ENCODE data around the gene SPDYE6.

Gene SPDYE6

GRCh38 chr7:102317231-102318059 lies 38.8 kb downstream of the SPDYE6 start:
- Histone ChIP-seq H3K27me3 (peaks cover 0 to 23% of the 10 kb centered on the region in 2 donors), H3K36me3 (peaks cover 0 to 20% (median 11%) of the 10 kb centered on the region in 3 donors), H3K4me3 (no peak overlapping the region), H3K4me1 (no peaks in the 10 kb centered on the region), H3K27ac (no peak overlapping the region), H3K9me3 (no peaks in the 10 kb centered on the region)
- intact Hi-C loops (cut with DNase I; ENCODE audit: low total_unique reads): no loop called here
- no peak for DNase-seq
- no peak for TF ChIP-seq CTCF (IDR thresholded peaks at IDR 0.05)

GRCh38 chr7:102313997-102314780 lies 42.1 kb downstream of the SPDYE6 start:
- Histone ChIP-seq H3K9me3 (no peaks in the 10 kb centered on the region), H3K4me3 (no peak overlapping the region), H3K36me3 (peaks cover 0 to 25% (median 11%) of the 10 kb centered on the region in 3 donors), H3K27me3 (no peaks in the 10 kb centered on the region), H3K27ac (no peak overlapping the region), H3K4me1 (no peaks in the 10 kb centered on the region)
- no peak for DNase-seq
- intact Hi-C loops (cut with DNase I; ENCODE audit: low total_unique reads): no loop called here
- no peak for TF ChIP-seq CTCF (IDR thresholded peaks at IDR 0.05)

GRCh38 chr7:102312317-102312716 lies 43.9 kb downstream of the SPDYE6 start:
- intact Hi-C loops (cut with DNase I; ENCODE audit: low total_unique reads): no loop called here
- H3K4me3 ChIP-seq: no peak overlapping the region
- peaks cover 0 to 14% (median 11%) of the 10 kb centered on the region in 3 donors for H3K36me3 ChIP-seq
- no peaks in the 10 kb centered on the region for H3K27me3 ChIP-seq
- H3K4me1 ChIP-seq: no peaks in the 10 kb centered on the region
- DNase-seq: no peak
- no peak for TF ChIP-seq CTCF (IDR thresholded peaks at IDR 0.05)
- no peaks in the 10 kb centered on the region for H3K9me3 ChIP-seq
- no peak overlapping the region for H3K27ac ChIP-seq

GRCh38 chr7:102310414-102310815 lies 45.8 kb downstream of the SPDYE6 start:
- peaks cover 0 to 3% (median 0%) of the 10 kb centered on the region in 4 donors for H3K4me1 ChIP-seq
- no peak for DNase-seq
- intact Hi-C loops (cut with DNase I; ENCODE audit: low total_unique reads): no loop called here
- no peaks in the 10 kb centered on the region for H3K27me3 ChIP-seq
- H3K27ac ChIP-seq: no peak overlapping the region
- peaks cover 0 to 12% (median 11%) of the 10 kb centered on the region in 3 donors for H3K36me3 ChIP-seq
- TF ChIP-seq CTCF (IDR thresholded peaks at IDR 0.05): no peak
- no peaks in the 10 kb centered on the region for H3K9me3 ChIP-seq
- no peak overlapping the region for H3K4me3 ChIP-seq

- intact Hi-C loops (cut with DNase I; ENCODE audit: low total_unique reads): no loop called here
- H3K27me3 ChIP-seq: no peaks in the 10 kb centered on the region
- DNase-seq: peak; percentile 54 to 74
- no peak overlapping the region for H3K4me3 ChIP-seq
- H3K27ac ChIP-seq: no peak overlapping the region
- H3K9me3 ChIP-seq: no peaks in the 10 kb centered on the region
- peaks cover 0 to 5% (median 0%) of the 10 kb centered on the region in 3 donors for H3K36me3 ChIP-seq
- TF ChIP-seq CTCF (IDR thresholded peaks at IDR 0.05): no peak
- H3K4me1 ChIP-seq: peaks cover 0 to 3% (median 0%) of the 10 kb centered on the region in 4 donors
These were observed 49.1 kb downstream of the SPDYE6 start for GRCh38 chr7:102306916-102307677.
